ENCODE results near the gene TBC1D21.

Gene TBC1D21

GRCh38 chr15:73873889-73874511, 636 bp downstream of the TBC1D21 start:
- Histone ChIP-seq H3K4me2 (ENCODE audit: low read length) (no peak overlapping the region), H3K9me2 (replicated peaks; ENCODE audit: control insufficient read depth, low read length) (no peaks in the 10 kb centered on the region), H3K79me2 (ENCODE audit: control insufficient read depth, low read length) (no peaks in the 10 kb centered on the region), H3K4me3 (ENCODE audit: low read length) (no peak overlapping the region), H4K20me1 (ENCODE audit: control insufficient read depth, insufficient read depth, low read depth, low read length) (no peaks in the 10 kb centered on the region), H3K27ac (ENCODE audit: low read depth, low read length) (no peak overlapping the region), H3K4me1 (ENCODE audit: control insufficient read depth, low read length) (no peaks in the 10 kb centered on the region), H3K36me3 (ENCODE audit: control insufficient read depth, low read length) (no peaks in the 10 kb centered on the region), H3K27me3 (ENCODE audit: control insufficient read depth, low read length) (peaks cover 8% of the 10 kb centered on the region), H3F3A (ENCODE audit: control insufficient read depth, insufficient read depth) (no peaks in the 10 kb centered on the region), H3K9me3 (ENCODE audit: control insufficient read depth, insufficient read depth, low read length) (no peaks in the 10 kb centered on the region)
- no peak for TF ChIP-seq EZH2phosphoT487 (IDR thresholded peaks at IDR 0.05; ENCODE audit: borderline replicate concordance, low read length)
- TF ChIP-seq, protein P1, sequence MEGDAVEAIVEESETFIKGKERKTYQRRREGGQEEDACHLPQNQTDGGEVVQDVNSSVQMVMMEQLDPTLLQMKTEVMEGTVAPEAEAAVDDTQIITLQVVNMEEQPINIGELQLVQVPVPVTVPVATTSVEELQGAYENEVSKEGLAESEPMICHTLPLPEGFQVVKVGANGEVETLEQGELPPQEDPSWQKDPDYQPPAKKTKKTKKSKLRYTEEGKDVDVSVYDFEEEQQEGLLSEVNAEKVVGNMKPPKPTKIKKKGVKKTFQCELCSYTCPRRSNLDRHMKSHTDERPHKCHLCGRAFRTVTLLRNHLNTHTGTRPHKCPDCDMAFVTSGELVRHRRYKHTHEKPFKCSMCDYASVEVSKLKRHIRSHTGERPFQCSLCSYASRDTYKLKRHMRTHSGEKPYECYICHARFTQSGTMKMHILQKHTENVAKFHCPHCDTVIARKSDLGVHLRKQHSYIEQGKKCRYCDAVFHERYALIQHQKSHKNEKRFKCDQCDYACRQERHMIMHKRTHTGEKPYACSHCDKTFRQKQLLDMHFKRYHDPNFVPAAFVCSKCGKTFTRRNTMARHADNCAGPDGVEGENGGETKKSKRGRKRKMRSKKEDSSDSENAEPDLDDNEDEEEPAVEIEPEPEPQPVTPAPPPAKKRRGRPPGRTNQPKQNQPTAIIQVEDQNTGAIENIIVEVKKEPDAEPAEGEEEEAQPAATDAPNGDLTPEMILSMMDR (IDR thresholded peaks at IDR 0.05; ENCODE audit: low read depth, low read length, poor library complexity, severe bottlenecking) = peak; percentile 73

DNA sequence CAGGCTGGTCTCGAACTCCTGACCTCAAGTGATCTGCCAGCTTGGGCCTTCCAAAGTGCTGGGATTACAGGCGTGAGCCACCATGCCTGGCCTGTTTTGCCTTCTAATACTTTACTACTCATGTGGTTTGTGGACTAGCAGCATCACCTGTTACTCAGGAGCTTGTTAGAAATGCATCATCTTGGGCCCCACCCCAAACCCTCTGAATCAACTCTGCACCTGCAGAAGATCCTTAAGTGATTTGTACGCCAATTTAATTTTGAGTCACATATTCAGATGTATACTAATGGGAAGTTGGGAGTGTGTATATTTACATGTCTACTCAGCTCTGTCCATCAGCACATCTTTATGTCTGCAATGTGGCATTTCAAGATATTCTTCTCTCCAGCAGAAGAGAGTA, 6.1 kb downstream of the TBC1D21 start:
- Histone ChIP-seq H3K27ac (ENCODE audit: low read depth, low read length) (no peak overlapping the region), H3F3A (ENCODE audit: control insufficient read depth, insufficient read depth) (no peaks in the 10 kb centered on the region), H4K20me1 (ENCODE audit: control insufficient read depth, insufficient read depth, low read depth, low read length) (no peaks in the 10 kb centered on the region), H3K9me3 (ENCODE audit: control insufficient read depth, insufficient read depth, low read length) (no peaks in the 10 kb centered on the region), H3K79me2 (ENCODE audit: control insufficient read depth, low read length) (no peaks in the 10 kb centered on the region), H3K4me2 (ENCODE audit: low read length) (no peak overlapping the region), H3K4me1 (ENCODE audit: control insufficient read depth, low read length) (no peaks in the 10 kb centered on the region), H3K4me3 (ENCODE audit: low read length) (no peak overlapping the region), H3K27me3 (ENCODE audit: control insufficient read depth, low read length) (0 out of 2 replicates have a peak, but pooled peaks cover 5% of the 10 kb centered on the region), H3K9me2 (replicated peaks; ENCODE audit: control insufficient read depth, low read length) (no peaks in the 10 kb centered on the region), H3K36me3 (ENCODE audit: control insufficient read depth, low read length) (no peaks in the 10 kb centered on the region)
- no peak for TF ChIP-seq EZH2phosphoT487 (IDR thresholded peaks at IDR 0.05; ENCODE audit: borderline replicate concordance, low read length)
- TF ChIP-seq, protein P1 (IDR thresholded peaks at IDR 0.05; ENCODE audit: low read depth, low read length, poor library complexity, severe bottlenecking) = no peak

GRCh38 chr15:73881579-73882320, 8.4 kb downstream of the TBC1D21 start:
- no peaks in the 10 kb centered on the region for H3F3A ChIP-seq (ENCODE audit: control insufficient read depth, insufficient read depth)
- no peaks in the 10 kb centered on the region for H3K4me1 ChIP-seq (ENCODE audit: control insufficient read depth, low read length)
- no peak overlapping the region for H3K4me2 ChIP-seq (ENCODE audit: low read length)
- H3K79me2 ChIP-seq (ENCODE audit: control insufficient read depth, low read length) = no peaks in the 10 kb centered on the region
- no peaks in the 10 kb centered on the region for H3K9me2 ChIP-seq (replicated peaks; ENCODE audit: control insufficient read depth, low read length)
- no peak overlapping the region for H3K27ac ChIP-seq (ENCODE audit: low read depth, low read length)
- no peaks in the 10 kb centered on the region for H3K9me3 ChIP-seq (ENCODE audit: control insufficient read depth, insufficient read depth, low read length)
- no peaks in the 10 kb centered on the region for H4K20me1 ChIP-seq (ENCODE audit: control insufficient read depth, insufficient read depth, low read depth, low read length)
- no peaks in the 10 kb centered on the region for H3K36me3 ChIP-seq (ENCODE audit: control insufficient read depth, low read length)
- H3K4me3 ChIP-seq (ENCODE audit: low read length) = no peak overlapping the region
- peaks cover 3% of the 10 kb centered on the region; the same call in 1 of the 2 replicates for H3K27me3 ChIP-seq (ENCODE audit: control insufficient read depth, low read length)
- TF ChIP-seq, protein P1 (IDR thresholded peaks at IDR 0.05; ENCODE audit: low read depth, low read length, poor library complexity, severe bottlenecking) = no peak
- TF ChIP-seq EZH2phosphoT487 (IDR thresholded peaks at IDR 0.05; ENCODE audit: borderline replicate concordance, low read length) = no peak

Data from DOHH2 (cell line).